GM23248 (cell line): ENCODE measurements around the gene MFNG.

ENCODE experiments used
- EZH2 ChIP-seq: fragments of 200-600 bp; sonication (generic); IDR thresholded peaks from 2 replicates; pipeline ENCODE4 v1.6.1; 2018; ENCODE audit warnings: antibody characterized with exemption, mild to moderate bottlenecking; ENCODE audit not compliant: insufficient read depth, poor library complexity, severe bottlenecking
- EZH2phosphoT487 ChIP-seq: fragments of 200-600 bp; sonication (generic); IDR thresholded peaks from 2 replicates; pipeline ENCODE4 v1.6.1; 2018; ENCODE audit warnings: antibody characterized with exemption, moderate library complexity, mild to moderate bottlenecking, low read depth; ENCODE audit not compliant: insufficient read depth

DNA sequence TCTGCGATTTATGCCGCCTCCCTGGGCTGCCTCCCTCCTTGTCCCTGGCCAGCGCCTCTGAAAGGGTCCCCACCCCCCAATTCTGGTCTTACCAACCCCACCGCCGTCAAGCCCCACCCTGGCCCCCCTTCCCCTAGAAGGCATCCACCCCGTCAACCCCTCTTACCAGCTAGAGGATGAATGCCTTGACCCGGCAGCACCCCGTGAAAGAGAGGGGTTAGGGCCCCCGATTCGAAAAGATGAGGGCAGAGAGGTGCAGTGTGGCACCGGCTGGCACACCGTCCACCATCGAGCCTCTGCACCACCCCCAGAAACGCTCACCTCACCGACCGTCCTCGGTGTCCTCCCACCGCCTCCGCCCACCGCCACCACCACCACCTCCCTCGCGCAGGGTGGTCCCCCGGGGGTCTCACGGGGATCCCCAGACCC lies 59.5 kb downstream of the MFNG start:
- TF ChIP-seq EZH2: no peak
- TF ChIP-seq EZH2phosphoT487: no peak
